ENCODE measurements around the gene C17orf78.
"Not testable (repeated sequence)": the region's sequence is repeated elsewhere in the genome, so short reads cannot be mapped to it uniquely, and the experiment has no call there.

Gene C17orf78

DNA sequence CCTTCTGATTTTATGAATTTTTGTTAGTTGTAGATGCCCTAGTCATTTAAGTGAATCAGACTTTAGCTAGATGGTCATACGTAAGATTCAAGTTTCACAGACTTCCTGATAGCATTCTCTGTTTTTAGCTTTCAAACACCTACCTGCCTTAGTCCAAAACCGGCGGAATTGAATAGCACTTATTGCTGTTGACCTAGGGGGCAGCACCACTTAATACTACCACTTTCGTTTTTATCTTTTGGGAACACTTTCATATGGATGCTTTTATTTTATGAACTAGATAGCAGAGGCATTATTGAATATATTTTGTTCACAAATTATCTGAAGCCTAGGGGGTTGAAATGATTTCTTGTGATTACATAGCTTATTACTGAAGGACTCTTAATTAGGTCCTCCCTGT is 62.4 kb downstream of the C17orf78 start:
- no peak for DNase-seq
- no peaks in the 10 kb centered on the region for H3K27me3 Mint-ChIP-seq
- no peak overlapping the region for H3K27ac Mint-ChIP-seq
- H3K4me1 Mint-ChIP-seq, result peaks cover 1 to 17% of the 10 kb centered on the region in 2 donors
- no peak for ATAC-seq (replicated peaks)
- H3K4me3 Mint-ChIP-seq, result no peak overlapping the region
- H3K36me3 Mint-ChIP-seq, result peaks cover 35 to 44% of the 10 kb centered on the region in 2 donors
- H3K9me3 Mint-ChIP-seq, result no peaks in the 10 kb centered on the region

DNA sequence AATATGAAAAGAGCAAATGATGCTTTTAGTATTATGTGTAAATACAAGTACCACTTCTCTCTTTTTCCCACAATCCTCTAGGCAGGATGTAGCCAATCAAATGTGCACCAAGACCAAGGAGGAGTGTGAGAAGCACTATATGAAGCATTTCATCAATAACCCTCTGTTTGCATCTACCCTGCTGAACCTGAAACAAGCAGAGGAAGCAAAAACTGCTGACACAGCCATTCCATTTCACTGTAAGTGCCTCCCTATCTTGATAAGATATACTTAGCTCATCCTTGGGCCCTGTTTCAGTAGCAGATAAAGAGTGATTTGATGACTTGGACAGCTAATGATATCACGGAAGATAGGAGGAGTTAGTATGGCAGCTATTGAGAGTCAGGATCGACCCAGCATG is 64.6 kb downstream of the C17orf78 start:
- H3K4me1 Mint-ChIP-seq, result peaks cover 1 to 17% of the 10 kb centered on the region in 2 donors
- H3K27me3 Mint-ChIP-seq, result no peaks in the 10 kb centered on the region
- ATAC-seq (replicated peaks) (no peak), DNase-seq (no peak)
- no peaks in the 10 kb centered on the region for H3K9me3 Mint-ChIP-seq
- no peak overlapping the region for H3K4me3 Mint-ChIP-seq
- H3K27ac Mint-ChIP-seq, result no peak overlapping the region
- peaks cover 36 to 43% of the 10 kb centered on the region in 2 donors for H3K36me3 Mint-ChIP-seq

DNA sequence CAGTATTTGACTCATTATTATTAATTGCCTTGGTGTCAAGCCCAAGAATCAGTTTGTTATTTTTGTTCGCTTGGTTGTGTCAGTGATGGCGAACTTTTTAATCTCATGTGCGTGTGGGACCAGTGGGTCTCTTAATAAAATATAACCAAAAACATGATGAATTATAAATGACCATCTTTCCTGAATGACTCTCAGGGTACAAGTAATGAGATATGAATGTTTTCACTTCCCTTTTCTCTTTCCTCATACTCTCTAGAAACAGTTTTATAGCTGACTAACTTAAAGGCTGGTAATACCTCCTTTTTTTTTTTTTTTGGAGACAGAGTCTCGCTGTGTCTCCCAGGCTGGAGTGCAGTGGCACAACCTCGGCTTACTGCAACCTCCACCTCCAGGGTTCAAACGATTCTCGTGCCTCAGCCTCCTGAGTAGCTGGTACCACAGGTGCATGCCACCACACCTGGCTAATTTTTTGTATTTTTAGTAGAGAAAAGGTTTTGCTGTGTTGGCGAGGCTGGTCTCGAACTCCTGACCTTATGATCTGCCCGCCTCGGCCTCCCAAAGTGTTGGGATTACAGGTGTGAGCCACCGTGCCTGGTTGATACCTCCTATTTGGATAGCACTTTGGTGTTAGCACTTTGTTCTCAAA is 65.7 kb downstream of the C17orf78 start:
- not testable (repeated sequence) for H3K27me3 Mint-ChIP-seq, H3K27ac Mint-ChIP-seq, H3K9me3 Mint-ChIP-seq, H3K4me3 Mint-ChIP-seq, DNase-seq
- peak; percentile 94 to 98 for ATAC-seq (replicated peaks)
- Mint-ChIP-seq H3K4me1 (peaks cover 1 to 17% of the 10 kb centered on the region in 2 donors), H3K36me3 (peaks cover 40 to 44% of the 10 kb centered on the region in 2 donors)

Measured in stimulated activated naive B cell treated with anti-CD40 and anti-IgM and Interleukin-4, amounts not matched to agents 10 μg/mL and 1 μg/mL and 100 μg/mL, for 72 hours (primary cell).